GM12878 (cell line): Measurements from ENCODE around the gene NFKBIE. TPM values are rescaled to one million over a fixed set of nuclear protein-coding genes. Genes with fewer than 3 reads are reported as not detected.

Experiments used
- ATF7 ChIP-seq: fragments of 450-650 bp; IDR thresholded peaks from 2 replicates; pipeline ENCODE4 v1.6.1; 2016; ENCODE audit warnings: low read depth, mild to moderate bottlenecking
- BRCA1 ChIP-seq: IDR thresholded peaks from 2 replicates; pipeline ENCODE4 v1.6.1; 2011; ENCODE audit warnings: low read depth, low read length, improper control_type of control experiment
- CBX5 ChIP-seq: sonication (generic); IDR thresholded peaks from 2 replicates; pipeline ENCODE4 v1.6.1; 2016; ENCODE audit warnings: low read depth, moderate library complexity, mild to moderate bottlenecking, inconsistent platforms
- CEBPB ChIP-seq, 2 experiments: fragments of 150-350 bp in 1 of 2; IDR thresholded peaks; 2 replicates each; pipeline ENCODE4 v1.6.1; 2012 to 2014; ENCODE audit warnings: low read depth in 2 of 2, low read length in 2 of 2, borderline replicate concordance in 1 of 2, inconsistent platforms in 1 of 2
- DPF2 ChIP-seq: fragments of 450-650 bp; IDR thresholded peaks from 2 replicates; pipeline ENCODE4 v1.6.1; 2017; ENCODE audit warnings: mild to moderate bottlenecking
- ETV6 ChIP-seq, 2 experiments: fragments of 450-650 bp in 1 of 2; IDR thresholded peaks in 1 of 2; conservative IDR thresholded peaks in 1 of 2; 2 replicates each; pipeline ENCODE4 v1.6.1; 2014; ENCODE audit warnings: antibody characterized with exemption in 1 of 2, borderline replicate concordance in 1 of 2, low read depth in 1 of 2, mild to moderate bottlenecking in 1 of 2, moderate library complexity in 1 of 2
- FOXM1 ChIP-seq: IDR thresholded peaks from 2 replicates; pipeline ENCODE4 v1.6.1; 2012; ENCODE audit warnings: low read depth, mild to moderate bottlenecking, inconsistent platforms, low read length, moderate library complexity
- GABPA ChIP-seq: IDR thresholded peaks from 2 replicates; pipeline ENCODE4 v1.6.1; 2014; ENCODE audit warnings: antibody characterized with exemption, low read depth, mild to moderate bottlenecking, inconsistent platforms
- HDAC6 ChIP-seq: fragments of 200-600 bp; sonication (generic); IDR thresholded peaks from one replicate; pipeline ENCODE4 v1.8.0; 2017; ENCODE audit warnings: antibody characterized with exemption; ENCODE audit not compliant: unreplicated experiment
- KAT2A ChIP-seq: conservative IDR thresholded peaks from 2 replicates; pipeline ENCODE4 v1.6.1; 2011; ENCODE audit warnings: low read depth, low read length; ENCODE audit not compliant: control insufficient read depth
- LARP7 ChIP-seq: fragments of 450-650 bp; IDR thresholded peaks from 2 replicates; pipeline ENCODE4 v1.6.1; 2017; ENCODE audit warnings: mild to moderate bottlenecking
- MEF2A ChIP-seq: IDR thresholded peaks from 2 replicates; pipeline ENCODE4 v1.6.1; 2011; ENCODE audit warnings: low read depth, mild to moderate bottlenecking, low read length, moderate library complexity; ENCODE audit not compliant: insufficient read depth
- NRF1 ChIP-seq: conservative IDR thresholded peaks from 2 replicates; pipeline ENCODE4 v1.6.1; 2011; ENCODE audit warnings: mild to moderate bottlenecking, low read depth, low read length, improper control_type of control experiment
- PML ChIP-seq: IDR thresholded peaks from 2 replicates; pipeline ENCODE4 v1.6.1; 2012; ENCODE audit warnings: low read length, inconsistent platforms
- RB1 ChIP-seq: fragments of 450-650 bp; formaldehyde crosslinking; IDR thresholded peaks from 2 replicates; pipeline ENCODE4 v1.6.1; 2017; ENCODE audit warnings: mild to moderate bottlenecking, borderline replicate concordance
- RFX5 ChIP-seq: IDR thresholded peaks from 2 replicates; pipeline ENCODE4 v1.6.1; 2011; ENCODE audit warnings: low read depth, low read length, improper control_type of control experiment
- RUNX3 ChIP-seq: IDR thresholded peaks from 2 replicates; pipeline ENCODE4 v1.6.1; 2012; ENCODE audit warnings: low read length, inconsistent platforms
- SIN3A ChIP-seq: IDR thresholded peaks from 2 replicates; pipeline ENCODE4 v1.6.1; 2012; ENCODE audit warnings: low read depth, low read length, improper control_type of control experiment
- SMAD5 ChIP-seq: IDR thresholded peaks from 2 replicates; pipeline ENCODE4 v1.6.1; 2016; ENCODE audit warnings: antibody characterized with exemption, low read depth
- SREBF1 ChIP-seq: IDR thresholded peaks from 2 replicates; pipeline ENCODE4 v1.6.1; 2012; ENCODE audit warnings: mild to moderate bottlenecking, low read length
- SRF ChIP-seq, 2 experiments: IDR thresholded peaks; 2 replicates each; pipeline ENCODE4 v1.6.1; 2011; ENCODE audit warnings: low read depth in 2 of 2, low read length in 2 of 2, mild to moderate bottlenecking in 1 of 2, moderate library complexity in 1 of 2
- polyA plus RNA-seq, 11 experiments: library from polyadenylated mRNA; depleted of rRNA in 4 of 11; unstranded in 6 of 11; stranded (reverse) in 5 of 11; fragments of >200 nt; fragmentation: Nextera tagmentation in 4 of 11; fragmentation: Illumina TruSeq in 1 of 11; extraction: Ambion mirVana in 4 of 11; extraction: Trizol in 1 of 11; gene quantifications; 1 replicate in 1 of 11; 2 replicates in 10 of 11; pipeline versions ENCODE4 v1.2.1 to v1.2.3, GENCODE V29; 2011 to 2016; ENCODE audit warnings: inconsistent platforms in 2 of 11, missing spikeins in 2 of 11, low read depth in 1 of 11
- total RNA-seq, 4 experiments: library from RNA; depleted of rRNA in 3 of 4; stranded (reverse); fragments of >200 nt in 3 of 4; fragmentation: Illumina TruSeq in 1 of 4; extraction: Trizol in 1 of 4; gene quantifications; 2 replicates each; pipeline versions ENCODE4 v1.2.1 to v1.2.3, GENCODE V29; 2013 to 2021
- TF ChIP-seq, protein P1 (sequence below): IDR thresholded peaks from 2 replicates; pipeline ENCODE4 v1.6.1; 2011; ENCODE audit warnings: borderline replicate concordance, low read depth, mild to moderate bottlenecking, moderate library complexity, mixed read lengths, low read length; ENCODE audit not compliant: insufficient read depth; ENCODE audit errors: extremely low read length
- TF ChIP-seq, protein P2 (sequence below): fragments of 450-650 bp; IDR thresholded peaks from 2 replicates; pipeline ENCODE4 v1.6.1; 2017; ENCODE audit warnings: low read depth, mild to moderate bottlenecking, moderate library complexity
- TF ChIP-seq, protein P3 (sequence below): fragments of 450-650 bp; IDR thresholded peaks from 2 replicates; pipeline ENCODE4 v1.6.1; 2017; ENCODE audit warnings: mild to moderate bottlenecking, moderate library complexity

The NFKBIE gene
- total and polyA plus RNA-seq, 10 of the 15 experiments (the other 5 are each of a cell fraction or from before 2014, with no cell fraction given), result 10.4 to 106 (median 38.8) TPM

DNA sequence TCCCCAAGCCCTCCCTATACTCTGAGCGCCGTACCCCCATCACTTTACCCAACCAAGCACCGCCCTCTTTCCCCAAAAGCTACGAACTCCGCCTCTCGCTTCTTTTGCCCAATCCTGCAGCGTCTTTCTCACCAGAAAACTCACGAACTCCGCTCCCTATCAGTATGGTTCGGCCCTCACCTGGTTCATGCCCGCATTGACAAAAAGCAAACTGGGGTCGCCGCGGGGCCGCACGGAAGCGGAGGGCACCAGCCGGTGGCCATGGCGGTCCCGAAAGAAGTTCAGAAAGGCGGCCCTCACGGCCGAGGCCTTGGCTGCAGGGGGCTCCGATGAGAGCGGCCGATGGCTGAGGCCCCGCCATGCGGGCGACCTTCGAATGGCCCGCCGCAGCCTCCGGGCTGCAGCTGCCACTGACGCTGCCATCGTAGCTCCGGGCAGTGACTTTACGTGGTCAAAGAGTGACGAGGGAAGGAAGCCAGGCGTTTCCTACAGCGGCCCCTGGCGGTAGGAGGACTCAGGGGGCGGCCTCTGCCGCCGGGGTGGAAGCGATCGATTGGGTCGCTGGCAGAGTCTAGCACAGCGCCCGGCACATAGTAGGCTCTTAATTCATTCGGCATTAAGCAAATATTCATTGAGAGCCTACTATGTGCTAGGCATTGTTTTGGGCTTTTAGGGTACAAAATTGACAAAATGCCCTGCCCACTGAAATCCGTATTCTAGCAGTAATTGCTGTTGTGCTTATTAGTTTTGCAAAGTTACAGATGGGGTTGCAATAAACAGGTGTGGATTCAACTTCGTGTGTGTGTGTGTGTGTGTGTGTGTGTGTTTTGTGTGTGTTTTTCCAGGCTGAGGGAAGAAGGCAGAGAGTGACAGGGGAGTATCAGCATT lies 47.8 kb upstream of the NFKBIE start, which contains the start of gene AARS2 (continued):
- TF ChIP-seq, protein P1, sequence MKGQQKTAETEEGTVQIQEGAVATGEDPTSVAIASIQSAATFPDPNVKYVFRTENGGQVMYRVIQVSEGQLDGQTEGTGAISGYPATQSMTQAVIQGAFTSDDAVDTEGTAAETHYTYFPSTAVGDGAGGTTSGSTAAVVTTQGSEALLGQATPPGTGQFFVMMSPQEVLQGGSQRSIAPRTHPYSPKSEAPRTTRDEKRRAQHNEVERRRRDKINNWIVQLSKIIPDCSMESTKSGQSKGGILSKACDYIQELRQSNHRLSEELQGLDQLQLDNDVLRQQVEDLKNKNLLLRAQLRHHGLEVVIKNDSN, result no peak
- no peak for TF ChIP-seq KAT2A
- peak; percentile 100 for TF ChIP-seq DPF2
- peak; percentile 97 for TF ChIP-seq SIN3A
- TF ChIP-seq, protein P2, sequence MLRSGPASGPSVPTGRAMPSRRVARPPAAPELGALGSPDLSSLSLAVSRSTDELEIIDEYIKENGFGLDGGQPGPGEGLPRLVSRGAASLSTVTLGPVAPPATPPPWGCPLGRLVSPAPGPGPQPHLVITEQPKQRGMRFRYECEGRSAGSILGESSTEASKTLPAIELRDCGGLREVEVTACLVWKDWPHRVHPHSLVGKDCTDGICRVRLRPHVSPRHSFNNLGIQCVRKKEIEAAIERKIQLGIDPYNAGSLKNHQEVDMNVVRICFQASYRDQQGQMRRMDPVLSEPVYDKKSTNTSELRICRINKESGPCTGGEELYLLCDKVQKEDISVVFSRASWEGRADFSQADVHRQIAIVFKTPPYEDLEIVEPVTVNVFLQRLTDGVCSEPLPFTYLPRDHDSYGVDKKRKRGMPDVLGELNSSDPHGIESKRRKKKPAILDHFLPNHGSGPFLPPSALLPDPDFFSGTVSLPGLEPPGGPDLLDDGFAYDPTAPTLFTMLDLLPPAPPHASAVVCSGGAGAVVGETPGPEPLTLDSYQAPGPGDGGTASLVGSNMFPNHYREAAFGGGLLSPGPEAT, result peak; percentile 78
- no peak for TF ChIP-seq ATF7
- TF ChIP-seq SREBF1, result no peak
- TF ChIP-seq RFX5, result no peak
- peak; percentile 94 for TF ChIP-seq RB1
- no peak for TF ChIP-seq BRCA1
- peak; percentile 89 for TF ChIP-seq RUNX3
- no peak for TF ChIP-seq HDAC6
- peak; percentile 68; the same call in 1 of the 2 replicates for TF ChIP-seq SMAD5
- TF ChIP-seq FOXM1, result no peak
- peak; percentile 91 for TF ChIP-seq LARP7
- TF ChIP-seq CEBPB (IDR thresholded peaks at IDR 0.05; ENCODE audit: borderline replicate concordance in 1 of 2, low read depth in 2 of 2, low read length in 2 of 2), result no peak
- TF ChIP-seq, protein P3, sequence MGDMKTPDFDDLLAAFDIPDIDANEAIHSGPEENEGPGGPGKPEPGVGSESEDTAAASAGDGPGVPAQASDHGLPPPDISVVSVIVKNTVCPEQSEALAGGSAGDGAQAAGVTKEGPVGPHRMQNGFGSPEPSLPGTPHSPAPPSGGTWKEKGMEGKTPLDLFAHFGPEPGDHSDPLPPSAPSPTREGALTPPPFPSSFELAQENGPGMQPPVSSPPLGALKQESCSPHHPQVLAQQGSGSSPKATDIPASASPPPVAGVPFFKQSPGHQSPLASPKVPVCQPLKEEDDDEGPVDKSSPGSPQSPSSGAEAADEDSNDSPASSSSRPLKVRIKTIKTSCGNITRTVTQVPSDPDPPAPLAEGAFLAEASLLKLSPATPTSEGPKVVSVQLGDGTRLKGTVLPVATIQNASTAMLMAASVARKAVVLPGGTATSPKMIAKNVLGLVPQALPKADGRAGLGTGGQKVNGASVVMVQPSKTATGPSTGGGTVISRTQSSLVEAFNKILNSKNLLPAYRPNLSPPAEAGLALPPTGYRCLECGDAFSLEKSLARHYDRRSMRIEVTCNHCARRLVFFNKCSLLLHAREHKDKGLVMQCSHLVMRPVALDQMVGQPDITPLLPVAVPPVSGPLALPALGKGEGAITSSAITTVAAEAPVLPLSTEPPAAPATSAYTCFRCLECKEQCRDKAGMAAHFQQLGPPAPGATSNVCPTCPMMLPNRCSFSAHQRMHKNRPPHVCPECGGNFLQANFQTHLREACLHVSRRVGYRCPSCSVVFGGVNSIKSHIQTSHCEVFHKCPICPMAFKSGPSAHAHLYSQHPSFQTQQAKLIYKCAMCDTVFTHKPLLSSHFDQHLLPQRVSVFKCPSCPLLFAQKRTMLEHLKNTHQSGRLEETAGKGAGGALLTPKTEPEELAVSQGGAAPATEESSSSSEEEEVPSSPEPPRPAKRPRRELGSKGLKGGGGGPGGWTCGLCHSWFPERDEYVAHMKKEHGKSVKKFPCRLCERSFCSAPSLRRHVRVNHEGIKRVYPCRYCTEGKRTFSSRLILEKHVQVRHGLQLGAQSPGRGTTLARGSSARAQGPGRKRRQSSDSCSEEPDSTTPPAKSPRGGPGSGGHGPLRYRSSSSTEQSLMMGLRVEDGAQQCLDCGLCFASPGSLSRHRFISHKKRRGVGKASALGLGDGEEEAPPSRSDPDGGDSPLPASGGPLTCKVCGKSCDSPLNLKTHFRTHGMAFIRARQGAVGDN, result peak; percentile 66; the same call in 1 of the 2 replicates
- TF ChIP-seq GABPA, result peak; percentile 54; the same call in 1 of the 2 replicates
- 0 out of 4 replicates have a peak, but pooled peaks of 1 of the 2 experiments have one; percentile 49 for TF ChIP-seq SRF (IDR thresholded peaks at IDR 0.05; ENCODE audit: low read depth in 2 of 2, low read length in 2 of 2)
- peak; percentile 65 for TF ChIP-seq MEF2A
- peak; percentile 87; the same call in 1 of the 2 replicates for TF ChIP-seq PML
- 0 out of 4 replicates have a peak, but pooled peaks of 1 of the 2 experiments have one; percentile 42 for TF ChIP-seq ETV6 (conservative IDR thresholded peaks at IDR 0.05 in 1 of 2, IDR thresholded peaks at IDR 0.05 in 1 of 2; ENCODE audit: borderline replicate concordance in 1 of 2, low read depth in 1 of 2)
- no peak for TF ChIP-seq NRF1
- peak; percentile 91; the same call in 1 of the 2 replicates for TF ChIP-seq CBX5
